GM23338 (cell line): ENCODE results near the gene ATF7IP. TPM values are rescaled to one million over a fixed set of nuclear protein-coding genes. Genes with fewer than 3 reads are reported as not detected.

Source experiments
- ATAC-seq: fragments of 200-7000 bp; cut with Tn5 transposase; 3 replicates; pipeline ENCODE4 v1.9.1; 2020
- DNase-seq: peaks from one replicate; pipeline ENCODE4 v3.0.0-alpha.2; 2015; ENCODE audit warnings: low spot score
- H2AFZ ChIP-seq: fragments of 200-600 bp; sonication (generic); 2 replicates; pipeline ENCODE4 v1.8.0; 2016; ENCODE audit warnings: antibody characterized with exemption, mild to moderate bottlenecking, moderate library complexity
- H3F3A ChIP-seq: fragments of 200-600 bp; sonication (generic); replicated peaks from 2 replicates; pipeline ENCODE4 v1.8.0; 2017; ENCODE audit warnings: antibody characterized with exemption, mixed run types, low read depth
- H3K27ac ChIP-seq: fragments of 200-600 bp; sonication (generic); 2 replicates; pipeline ENCODE4 v1.6.1; 2016; ENCODE audit warnings: low read depth
- H3K27me3 ChIP-seq: fragments of 200-600 bp; sonication (generic); 2 replicates; pipeline ENCODE4 v1.8.0; 2016; ENCODE audit warnings: mild to moderate bottlenecking, mixed run types, moderate library complexity; ENCODE audit not compliant: insufficient read depth
- H3K36me3 ChIP-seq: fragments of 200-600 bp; sonication (generic); 2 replicates; pipeline ENCODE4 v1.8.0; 2016; ENCODE audit warnings: mild to moderate bottlenecking; ENCODE audit not compliant: insufficient read depth
- H3K4me1 ChIP-seq: fragments of 200-600 bp; sonication (generic); 2 replicates; pipeline ENCODE4 v1.8.0; 2016; ENCODE audit warnings: mild to moderate bottlenecking, moderate library complexity; ENCODE audit not compliant: insufficient read depth
- H3K4me2 ChIP-seq: fragments of 200-600 bp; sonication (generic); 2 replicates; pipeline ENCODE4 v1.7.1; 2017; ENCODE audit warnings: mixed run types
- H3K4me3 ChIP-seq: fragments of 200-600 bp; sonication (generic); 2 replicates; pipeline ENCODE4 v1.6.1; 2016; ENCODE audit warnings: mixed run types
- H3K79me2 ChIP-seq: fragments of 200-600 bp; sonication (generic); replicated peaks from 2 replicates; pipeline ENCODE4 v1.8.0; 2017; ENCODE audit warnings: mild to moderate bottlenecking; ENCODE audit not compliant: insufficient read depth
- H3K9me2 ChIP-seq: fragments of 200-600 bp; sonication (generic); 2 replicates; pipeline ENCODE4 v1.8.0; 2017; ENCODE audit not compliant: insufficient read depth
- H4K20me1 ChIP-seq: fragments of 200-600 bp; sonication (generic); replicated peaks from 2 replicates; pipeline ENCODE4 v1.8.0; 2017; ENCODE audit warnings: mild to moderate bottlenecking; ENCODE audit not compliant: insufficient read depth
- H3K27ac Mint-ChIP-seq: 2 replicates; pipeline ENCODE4 v1.8.0; 2020; ENCODE audit warnings: inconsistent platforms, mild to moderate bottlenecking, moderate library complexity, mixed read lengths
- H3K27me3 Mint-ChIP-seq: 3 replicates; pipeline ENCODE4 v1.8.0; 2022; ENCODE audit warnings: low read depth, mild to moderate bottlenecking, moderate library complexity, mixed read lengths, inconsistent platforms; ENCODE audit not compliant: insufficient read depth, poor library complexity
- H3K36me3 Mint-ChIP-seq: 3 replicates; pipeline ENCODE4 v1.8.0; 2021; ENCODE audit warnings: low read depth, mild to moderate bottlenecking, inconsistent platforms, moderate library complexity, mixed read lengths
- H3K4me1 Mint-ChIP-seq: 3 replicates; pipeline ENCODE4 v1.8.0; 2020; ENCODE audit warnings: mild to moderate bottlenecking, inconsistent platforms, mixed read lengths
- H3K4me3 Mint-ChIP-seq: 3 replicates; pipeline ENCODE4 v1.8.0; 2021; ENCODE audit warnings: moderate library complexity, mild to moderate bottlenecking, inconsistent platforms, mixed read lengths
- H3K9me3 Mint-ChIP-seq: 3 replicates; pipeline ENCODE4 v1.8.0; 2020; ENCODE audit warnings: moderate library complexity, mild to moderate bottlenecking, inconsistent platforms, mixed read lengths
- CREB1 ChIP-seq: fragments of 250-450 bp; sonication (Bioruptor Pico); IDR thresholded peaks from 2 replicates; pipeline ENCODE4 v1.5.0; 2020; ENCODE audit warnings: low read depth, mild to moderate bottlenecking, moderate library complexity
- CTCF ChIP-seq, 2 experiments: fragments of 200-600 bp in 1 of 2; sonication (generic) in 1 of 2; conservative IDR thresholded peaks; 2 replicates each; pipeline versions ENCODE4 v1.5.1 to v1.6.1; 2016 to 2017; ENCODE audit warnings: antibody characterized with exemption in 2 of 2, low read depth in 2 of 2, mild to moderate bottlenecking in 2 of 2, moderate library complexity in 1 of 2
- ETS1 ChIP-seq: IDR thresholded peaks from 2 replicates; pipeline ENCODE4 v1.6.1; 2016; ENCODE audit warnings: antibody characterized with exemption
- EZH2 ChIP-seq: fragments of 200-600 bp; sonication (generic); IDR thresholded peaks from one replicate; pipeline ENCODE4 v1.8.0; 2017; ENCODE audit warnings: antibody characterized with exemption, mild to moderate bottlenecking, low read depth; ENCODE audit not compliant: unreplicated experiment
- EZH2phosphoT487 ChIP-seq: fragments of 200-600 bp; sonication (generic); IDR thresholded peaks from one replicate; pipeline ENCODE4 v1.8.1; 2018; ENCODE audit warnings: antibody characterized with exemption; ENCODE audit not compliant: unreplicated experiment
- JUNB ChIP-seq: IDR thresholded peaks from one replicate; pipeline ENCODE4 v1.6.1; 2016; ENCODE audit warnings: antibody characterized with exemption; ENCODE audit not compliant: unreplicated experiment
- POLR2AphosphoS5 ChIP-seq: IDR thresholded peaks from 2 replicates; pipeline ENCODE4 v1.6.1; 2016; ENCODE audit warnings: antibody characterized with exemption, low read depth
- STAT1 ChIP-seq: IDR thresholded peaks from one replicate; pipeline ENCODE4 v1.6.1; 2016; ENCODE audit warnings: antibody characterized with exemption; ENCODE audit not compliant: unreplicated experiment
- ZNF114 ChIP-seq: fragments of 250-450 bp; sonication (Bioruptor Pico); IDR thresholded peaks from 2 replicates; pipeline ENCODE4 v1.5.0; 2020; ENCODE audit warnings: mild to moderate bottlenecking, moderate library complexity
- ZNF331 ChIP-seq: fragments of 250-450 bp; sonication (Bioruptor Pico); IDR thresholded peaks from 2 replicates; pipeline ENCODE4 v1.5.0; 2020; ENCODE audit warnings: low read depth, mild to moderate bottlenecking, moderate library complexity
- ZNF462 ChIP-seq: fragments of 250-450 bp; sonication (Bioruptor Pico); IDR thresholded peaks from 2 replicates; pipeline ENCODE4 v1.5.0; 2020; ENCODE audit warnings: mild to moderate bottlenecking, moderate library complexity
- polyA plus RNA-seq: library from polyadenylated mRNA; unstranded; fragments of >200 nt; fragmentation: Nextera tagmentation; extraction: Ambion mirVana; gene quantifications from 2 replicates; pipeline ENCODE4 v1.2.1, GENCODE V29; 2016
- total RNA-seq: library from RNA; depleted of rRNA; stranded (reverse); fragments of >200 nt; shearing (Covaris generic); gene quantifications from 2 replicates; pipeline ENCODE4 v1.2.3, GENCODE V29; 2014

The ATF7IP gene
- total and polyA plus RNA-seq, 2 experiments from 2014 or later: 76.4 to 118 TPM

- H3K27ac Mint-ChIP-seq: no peak overlapping the region
- H3K27me3 Mint-ChIP-seq: peaks cover 2% of the 10 kb centered on the region
- no peak overlapping the region for H3K27ac ChIP-seq
- no peak for DNase-seq
- no peaks in the 10 kb centered on the region for H3F3A ChIP-seq
- TF ChIP-seq CREB1 (CRISPR knock-in tag) (no peak), ETS1 (no peak), ZNF114 (CRISPR knock-in tag) (no peak), ZNF331 (CRISPR knock-in tag) (no peak), EZH2 (no peak)
- no peaks in the 10 kb centered on the region for H4K20me1 ChIP-seq
- H3K27me3 ChIP-seq: no peaks in the 10 kb centered on the region
- no peak overlapping the region for H3K4me3 ChIP-seq
- no peaks in the 10 kb centered on the region for H3K4me1 ChIP-seq
- no peak overlapping the region for H3K4me2 ChIP-seq
- H3K36me3 ChIP-seq: no peaks in the 10 kb centered on the region
- H3K4me3 Mint-ChIP-seq: no peak overlapping the region
- no peaks in the 10 kb centered on the region for H3K4me1 Mint-ChIP-seq
- 0 out of 2 replicates have a peak, but pooled peaks cover 4% of the 10 kb centered on the region for H3K9me2 ChIP-seq
- ATAC-seq: no peak
- H2AFZ ChIP-seq: no peak overlapping the region
- no peaks in the 10 kb centered on the region for H3K36me3 Mint-ChIP-seq
- H3K79me2 ChIP-seq: no peaks in the 10 kb centered on the region
- H3K9me3 Mint-ChIP-seq: no peaks in the 10 kb centered on the region
Observed at GRCh38 chr12:14537088-14537487, 171.6 kb downstream of the ATF7IP start.

- no peak overlapping the region for H3K4me3 ChIP-seq
- no peaks in the 10 kb centered on the region for H3K4me1 ChIP-seq
- ATAC-seq: no peak
- H3K4me2 ChIP-seq: no peak overlapping the region
- H3K9me3 Mint-ChIP-seq: no peaks in the 10 kb centered on the region
- DNase-seq: no peak
- no peaks in the 10 kb centered on the region for H3K27me3 ChIP-seq
- H3K27me3 Mint-ChIP-seq: peaks cover 4% of the 10 kb centered on the region
- no peaks in the 10 kb centered on the region for H4K20me1 ChIP-seq
- no peak overlapping the region for H3K4me3 Mint-ChIP-seq
- H3K9me2 ChIP-seq: 0 out of 2 replicates have a peak, but pooled peaks cover 4% of the 10 kb centered on the region
- H3K27ac ChIP-seq: no peak overlapping the region
- no peaks in the 10 kb centered on the region for H3K36me3 ChIP-seq
- H3K79me2 ChIP-seq: no peaks in the 10 kb centered on the region
- H3K36me3 Mint-ChIP-seq: no peaks in the 10 kb centered on the region
- H3F3A ChIP-seq: no peaks in the 10 kb centered on the region
- H2AFZ ChIP-seq: no peak overlapping the region
- no peaks in the 10 kb centered on the region for H3K4me1 Mint-ChIP-seq
- H3K27ac Mint-ChIP-seq: no peak overlapping the region
- no peak for TF ChIP-seq ZNF114 (CRISPR knock-in tag)
- no peak for TF ChIP-seq ZNF462 (CRISPR knock-in tag)
- TF ChIP-seq CREB1 (CRISPR knock-in tag): no peak
- no peak for TF ChIP-seq STAT1
- TF ChIP-seq ETS1: no peak
- no peak for TF ChIP-seq JUNB
- no peak for TF ChIP-seq POLR2AphosphoS5
- no peak for TF ChIP-seq CTCF (conservative IDR thresholded peaks at IDR 0.05; ENCODE audit: low read depth in 2 of 2)
- TF ChIP-seq EZH2phosphoT487: no peak
Observed at GRCh38 chr12:14540801-14541462, 175.4 kb downstream of the ATF7IP start.
